WERI-Rb-1 (cell line): Measurements from ENCODE around the gene LRCH4.
A peak's percentile ranks its signal among the peaks of the same experiment; 100 is the strongest.

Experiments
- DNase-seq: peaks from one replicate; pipeline ENCODE4 v3.0.0-alpha.2; 2020
- H3K27ac ChIP-seq: fragments of 250-450 bp; sonication (Bioruptor Pico); 2 replicates; pipeline ENCODE4 v1.5.1; 2020; ENCODE audit warnings: mild to moderate bottlenecking, moderate library complexity
- H3K27me3 ChIP-seq: fragments of 250-450 bp; sonication (Bioruptor Pico); 2 replicates; pipeline ENCODE4 v1.5.1; 2021; ENCODE audit warnings: mild to moderate bottlenecking, low read depth, moderate library complexity; ENCODE audit not compliant: insufficient read depth, severe bottlenecking
- H3K36me3 ChIP-seq: fragments of 250-450 bp; sonication (Bioruptor Pico); 2 replicates; pipeline ENCODE4 v1.5.1; 2020; ENCODE audit warnings: mild to moderate bottlenecking, moderate library complexity
- H3K4me3 ChIP-seq: 2 replicates; pipeline ENCODE4 v1.5.1; 2011; ENCODE audit warnings: low read depth, mild to moderate bottlenecking, control low read depth, low read length
- H3K9me3 ChIP-seq: fragments of 250-450 bp; sonication (Bioruptor Pico); 2 replicates; pipeline ENCODE4 v1.5.1; 2021; ENCODE audit warnings: mild to moderate bottlenecking, moderate library complexity; ENCODE audit not compliant: severe bottlenecking
- CTCF ChIP-seq: IDR thresholded peaks from 2 replicates; pipeline ENCODE4 v1.5.1; 2011; ENCODE audit warnings: low read depth, mild to moderate bottlenecking, control low read depth, inconsistent platforms, low read length

LRCH4 gene

GRCh38 chr7:100585511-100586265, at the start of gene LRCH4:
Gene LRCH4 (minus strand): TSS chr7:100586129. CDS start chr7:100586100, 29 bp downstream.
- no peaks in the 10 kb centered on the region for H3K27me3 ChIP-seq
- H3K9me3 ChIP-seq = no peaks in the 10 kb centered on the region
- DNase-seq = peak; percentile 51
- peak within 1 kb of the TSS; percentile 95 for H3K4me3 ChIP-seq
- H3K27ac ChIP-seq = peak within 1 kb of the TSS; percentile 99
- no peak for TF ChIP-seq CTCF
- peaks cover 24% of the 10 kb centered on the region for H3K36me3 ChIP-seq

- H3K36me3 ChIP-seq = no peaks in the 10 kb centered on the region
- H3K27ac ChIP-seq = 0 out of 2 replicates have a peak overlapping the region, but pooled peaks have one; percentile 5
- peak; percentile 68 for DNase-seq
- peak; percentile 54; the same call in 1 of the 2 replicates for TF ChIP-seq CTCF
- no peaks in the 10 kb centered on the region for H3K9me3 ChIP-seq
- H3K27me3 ChIP-seq = no peaks in the 10 kb centered on the region
- H3K4me3 ChIP-seq = peak overlapping the region; percentile 48
These were observed 47.2 kb upstream of the LRCH4 start for GRCh38 chr7:100632951-100633717.

- DNase-seq = no peak
- no peak for TF ChIP-seq CTCF
- H3K9me3 ChIP-seq = no peaks in the 10 kb centered on the region
- no peaks in the 10 kb centered on the region for H3K27me3 ChIP-seq
- no peak overlapping the region for H3K4me3 ChIP-seq
- no peak overlapping the region for H3K27ac ChIP-seq
- no peaks in the 10 kb centered on the region for H3K36me3 ChIP-seq
These were observed 44.1 kb upstream of the LRCH4 start for GRCh38 chr7:100630066-100630465.

GRCh38 chr7:100629117-100629716, 43.3 kb upstream of the LRCH4 start:
- Histone ChIP-seq H3K4me3 (no peak overlapping the region), H3K9me3 (no peaks in the 10 kb centered on the region), H3K27me3 (no peaks in the 10 kb centered on the region), H3K36me3 (no peaks in the 10 kb centered on the region), H3K27ac (no peak overlapping the region)
- DNase-seq = peak; percentile 64
- TF ChIP-seq CTCF = peak; percentile 71

GRCh38 chr7:100627238-100627549, 41.3 kb upstream of the LRCH4 start:
- H3K36me3 ChIP-seq = no peaks in the 10 kb centered on the region
- no peaks in the 10 kb centered on the region for H3K9me3 ChIP-seq
- no peak for DNase-seq
- H3K27me3 ChIP-seq = no peaks in the 10 kb centered on the region
- H3K4me3 ChIP-seq = no peak overlapping the region
- no peak for TF ChIP-seq CTCF
- H3K27ac ChIP-seq = no peak overlapping the region
